IMR-90 (cell line): ENCODE measurements around the gene NDUFB5. TPM values are rescaled to one million over a fixed set of nuclear protein-coding genes. Genes with fewer than 3 reads are reported as not detected.

ENCODE experiments used
- ATAC-seq: fragments of 200-7000 bp; cut with Tn5 transposase; 2 replicates; pipeline ENCODE4 v1.9.1; 2020; ENCODE audit warnings: low read depth, mild to moderate bottlenecking, moderate library complexity
- BruUV-seq: library from RNA; stranded (reverse); fragments of 400-500 nt; replicated peaks from 2 replicates; lab custom pipeline; 2021; lab: Mats Ljungman, UMichigan
- CTCF ChIA-PET: fragments of 300-600 bp; formaldehyde crosslinking; extraction: SDS; loops from one replicate; lab custom pipeline; 2021; ENCODE audit warnings: antibody characterized with exemption; lab: Yijun Ruan, JAX
- POLR2A ChIA-PET: fragments of 300-600 bp; sonication (Branson Sonifier 250); formaldehyde crosslinking; loops from one replicate; lab custom pipeline; 2022; ENCODE audit warnings: antibody characterized with exemption; ENCODE audit not compliant: unreplicated experiment; lab: Charles Lee
- DNase-seq: peaks from one replicate; pipeline ENCODE4 v3.0.0; 2013
- H2AFZ ChIP-seq: replicated peaks from 2 replicates; pipeline ENCODE3; 2013; ENCODE audit warnings: low read length, mild to moderate bottlenecking; ENCODE audit not compliant: poor library complexity
- H2AK5ac ChIP-seq: 2 replicates; pipeline ENCODE4 v1.6.1; 2013; ENCODE audit warnings: low read depth, low read length, inconsistent platforms
- H2AK9ac ChIP-seq: replicated peaks from 2 replicates; pipeline ENCODE3; 2013; ENCODE audit warnings: mild to moderate bottlenecking, low read depth, low read length, moderate library complexity; ENCODE audit not compliant: poor library complexity
- H2BK120ac ChIP-seq: 2 replicates; pipeline ENCODE4 v1.6.1; 2013; ENCODE audit warnings: low read depth, low read length, inconsistent platforms
- H2BK15ac ChIP-seq: 3 replicates; pipeline ENCODE4 v1.6.1; 2013; ENCODE audit warnings: low read depth, low read length, inconsistent platforms
- H2BK20ac ChIP-seq: 2 replicates; pipeline ENCODE4 v1.6.1; 2013; ENCODE audit warnings: low read depth, mild to moderate bottlenecking, inconsistent platforms, low read length, moderate library complexity
- H2BK5ac ChIP-seq: 2 replicates; pipeline ENCODE4 v1.6.1; 2013; ENCODE audit warnings: mild to moderate bottlenecking, low read depth, low read length, inconsistent platforms; ENCODE audit not compliant: poor library complexity, severe bottlenecking
- H3K14ac ChIP-seq: replicated peaks from 2 replicates; pipeline ENCODE4 v1.6.1; 2013; ENCODE audit warnings: low read depth, low read length, inconsistent platforms
- H3K18ac ChIP-seq: 2 replicates; pipeline ENCODE4 v1.6.1; 2013; ENCODE audit warnings: low read depth, low read length, control low read depth
- H3K23ac ChIP-seq: 2 replicates; pipeline ENCODE4 v1.6.1; 2013; ENCODE audit warnings: low read depth, low read length, inconsistent platforms
- H3K27ac ChIP-seq: 2 replicates; pipeline ENCODE4 v1.5.1; 2013; ENCODE audit warnings: mild to moderate bottlenecking, control low read depth, low read length; ENCODE audit not compliant: insufficient read depth
- H3K27me3 ChIP-seq: 2 replicates; pipeline ENCODE4 v1.6.1; 2013; ENCODE audit warnings: low read length; ENCODE audit not compliant: control insufficient read depth, insufficient read depth
- H3K36me3 ChIP-seq: 2 replicates; pipeline ENCODE4 v1.6.1; 2013; ENCODE audit warnings: low read length, mixed read lengths; ENCODE audit not compliant: control insufficient read depth, insufficient read depth
- H3K4ac ChIP-seq: 2 replicates; pipeline ENCODE4 v1.6.1; 2013; ENCODE audit warnings: low read depth, low read length, inconsistent platforms
- H3K4me1 ChIP-seq: 2 replicates; pipeline ENCODE4 v1.6.1; 2013; ENCODE audit warnings: low read length, mixed read lengths; ENCODE audit not compliant: control insufficient read depth, insufficient read depth
- H3K4me2 ChIP-seq: 2 replicates; pipeline ENCODE4 v1.6.1; 2013; ENCODE audit warnings: low read depth, mild to moderate bottlenecking, control low read depth, low read length, moderate library complexity
- H3K4me3 ChIP-seq: 2 replicates; pipeline ENCODE4 v1.5.1; 2013; ENCODE audit warnings: low read depth, mild to moderate bottlenecking, control low read depth, low read length, moderate library complexity; ENCODE audit not compliant: insufficient read depth
- H3K56ac ChIP-seq: 2 replicates; pipeline ENCODE4 v1.6.1; 2013; ENCODE audit warnings: low read length, inconsistent platforms; ENCODE audit not compliant: insufficient read depth; ENCODE audit errors: extremely low read depth
- H3K79me1 ChIP-seq, 2 experiments: 2 replicates each; pipeline ENCODE4 v1.6.1; 2013; ENCODE audit warnings: low read length in 2 of 2, inconsistent platforms in 1 of 2, low read depth in 1 of 2
- H3K9ac ChIP-seq: 2 replicates; pipeline ENCODE4 v1.6.1; 2013; ENCODE audit warnings: low read depth, low read length, control low read depth
- H3K9me1 ChIP-seq: 2 replicates; pipeline ENCODE4 v1.6.1; 2013; ENCODE audit warnings: low read length, inconsistent platforms; ENCODE audit not compliant: insufficient read depth
- H3K9me3 ChIP-seq: 2 replicates; pipeline ENCODE4 v1.6.1; 2013; ENCODE audit warnings: low read length; ENCODE audit not compliant: control insufficient read depth, insufficient read depth
- H4K20me1 ChIP-seq: 2 replicates; pipeline ENCODE4 v1.6.1; 2013; ENCODE audit warnings: low read length, inconsistent platforms; ENCODE audit not compliant: insufficient read depth
- H4K5ac ChIP-seq: 2 replicates; pipeline ENCODE4 v1.6.1; 2013; ENCODE audit warnings: mild to moderate bottlenecking, low read depth, low read length, control low read depth
- H4K8ac ChIP-seq, 2 experiments: 2 replicates each; pipeline ENCODE4 v1.6.1; 2013; ENCODE audit warnings: low read depth in 2 of 2, low read length in 2 of 2, control low read depth in 1 of 2, inconsistent platforms in 1 of 2
- H4K91ac ChIP-seq: 2 replicates; pipeline ENCODE4 v1.6.1; 2013; ENCODE audit warnings: low read depth, low read length, inconsistent platforms; ENCODE audit not compliant: insufficient read depth
- SMC3 ChIP-seq: fragments of 150-350 bp; IDR thresholded peaks from 2 replicates; pipeline ENCODE4 v1.6.1; 2016; ENCODE audit warnings: low read depth, mild to moderate bottlenecking, antibody characterized with exemption, low read length, moderate library complexity
- dilution Hi-C: fragments of 300-500 bp; cut with HindIII; formaldehyde crosslinking; loops from one replicate; pipeline ENCODE4 v1.14.3; 2018; ENCODE audit warnings: low sequenced_read_pairs; ENCODE audit not compliant: unreplicated experiment
- in situ Hi-C: fragments of 300-500 bp; cut with MboI; formaldehyde crosslinking; loops from 3 replicates; pipeline ENCODE4 v1.14.3; 2019; ENCODE audit warnings: low sequenced_read_pairs, inconsistent platforms, mixed read lengths
- intact Hi-C: fragments of 100-400 bp; cut with micrococcal nuclease; formaldehyde crosslinking; loops from 2 replicates; pipeline ENCODE4 v1.10.0; 2022
- polyA plus RNA-seq, 3 experiments: library from polyadenylated mRNA; depleted of rRNA; stranded (reverse); fragments of >200 nt; gene quantifications; 2 replicates each; pipeline ENCODE4 v1.2.3, GENCODE V29; 2012; ENCODE audit warnings: low replicate concordance in 1 of 3
- total RNA-seq: library from RNA; depleted of rRNA; stranded (reverse); fragments of >200 nt; gene quantifications from 2 replicates; pipeline ENCODE4 v1.2.3, GENCODE V29; 2012

The NDUFB5 gene
- total and polyA plus RNA-seq, 2 of the 4 experiments (the other 2 are of a cell fraction): 17.2 to 29.3 TPM

DNA sequence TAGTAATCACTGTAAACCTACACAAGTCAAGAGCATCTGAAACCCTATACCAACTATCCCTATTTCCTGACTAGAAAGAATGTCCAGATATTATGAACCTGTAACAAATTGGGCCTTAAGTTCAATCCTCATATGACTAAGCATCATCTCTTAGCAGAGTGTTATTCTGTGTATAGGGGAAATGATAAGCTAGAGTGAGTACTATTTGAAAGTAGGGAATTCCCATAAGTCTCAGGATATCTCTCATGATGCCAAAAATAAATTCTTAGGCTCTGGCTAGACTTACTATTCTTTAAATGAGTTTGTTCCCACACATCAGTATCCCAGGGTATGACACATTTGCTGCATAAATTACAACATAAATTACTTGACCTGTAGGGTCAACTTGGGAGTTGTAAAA, 15.5 kb upstream of the NDUFB5 start:
- peaks cover 31% of the 10 kb centered on the region for H3K36me3 ChIP-seq
- ChIA-PET POLR2A (interaction anchor here (0.8 kb wide), 1 partner anchor 15 kb away, joined by 3 read pairs; the partner anchor contains the start of genes MRPL47 and NDUFB5), CTCF (interaction anchor here (0.6 kb wide), 1 partner anchor 158 kb away, joined by 3 read pairs; no protein-coding TSS in a partner anchor)
- no peak overlapping the region for H3K4me2 ChIP-seq
- peaks cover 2% of the 10 kb centered on the region; the same call in 1 of the 2 replicates for H3K4me1 ChIP-seq
- H3K56ac ChIP-seq: no peak overlapping the region
- H4K8ac ChIP-seq: no peak overlapping the region
- no peak overlapping the region for H3K23ac ChIP-seq
- no peaks in the 10 kb centered on the region; a peak in 2 of 4 replicates for H3K79me1 ChIP-seq
- H2BK5ac ChIP-seq: no peak overlapping the region
- no peak overlapping the region for H2BK120ac ChIP-seq
- DNase-seq (peak; percentile 73), ATAC-seq (no peak)
- dilution Hi-C loops (no loop called here), in situ Hi-C loops (loop anchor here (25.0 kb wide), 1 partner anchor 1373 kb away; no protein-coding TSS in a partner anchor), intact Hi-C loops (no loop called here)
- no peak overlapping the region for H3K4ac ChIP-seq
- H2AFZ ChIP-seq: no peak overlapping the region
- no peaks in the 10 kb centered on the region for H3K9me3 ChIP-seq
- no peak for TF ChIP-seq SMC3
- H3K9ac ChIP-seq: no peak overlapping the region
- BruUV-seq: no TSS peak
- H2BK15ac ChIP-seq: no peak overlapping the region
- no peaks in the 10 kb centered on the region; the same call in 1 of the 2 replicates for H4K20me1 ChIP-seq
- H3K27ac ChIP-seq: no peak overlapping the region
- no peak overlapping the region for H3K14ac ChIP-seq
- no peak overlapping the region for H3K4me3 ChIP-seq
- peaks cover 3% of the 10 kb centered on the region; the same call in 1 of the 2 replicates for H3K9me1 ChIP-seq
- no peak overlapping the region for H3K18ac ChIP-seq
- H4K5ac ChIP-seq: no peak overlapping the region
- no peak overlapping the region for H2AK5ac ChIP-seq
- H4K91ac ChIP-seq: no peak overlapping the region
- no peak overlapping the region for H2AK9ac ChIP-seq
- H2BK20ac ChIP-seq: no peak overlapping the region
- H3K27me3 ChIP-seq: no peaks in the 10 kb centered on the region
